ENCODE results near the gene CFAP251.

The CFAP251 gene

GRCh38 chr12:122013136-122013535, 94.7 kb downstream of the CFAP251 start:
- DNase-seq (ENCODE audit: low spot score) (no peak), ATAC-seq (ENCODE audit: low read depth) (no peak)
- Histone ChIP-seq H3K4me1 (ENCODE audit: insufficient read depth, poor library complexity, severe bottlenecking) (no peaks in the 10 kb centered on the region), H3K27me3 (ENCODE audit: insufficient read depth, poor library complexity, severe bottlenecking) (no peaks in the 10 kb centered on the region), H3K36me3 (ENCODE audit: low read depth) (no peaks in the 10 kb centered on the region), H3K4me3 (ENCODE audit: severe bottlenecking) (no peak overlapping the region), H3K9me3 (ENCODE audit: severe bottlenecking) (no peaks in the 10 kb centered on the region), H3K27ac (ENCODE audit: poor library complexity, severe bottlenecking) (no peak overlapping the region)
- TF ChIP-seq CTCF (IDR thresholded peaks at IDR 0.05; ENCODE audit: poor library complexity, severe bottlenecking): no peak

- ATAC-seq (ENCODE audit: low read depth) (no peak), DNase-seq (ENCODE audit: low spot score) (no peak)
- Histone ChIP-seq H3K9me3 (ENCODE audit: severe bottlenecking) (no peaks in the 10 kb centered on the region), H3K36me3 (ENCODE audit: low read depth) (no peaks in the 10 kb centered on the region), H3K4me3 (ENCODE audit: severe bottlenecking) (no peak overlapping the region), H3K4me1 (ENCODE audit: insufficient read depth, poor library complexity, severe bottlenecking) (no peaks in the 10 kb centered on the region), H3K27me3 (ENCODE audit: insufficient read depth, poor library complexity, severe bottlenecking) (no peaks in the 10 kb centered on the region), H3K27ac (ENCODE audit: poor library complexity, severe bottlenecking) (no peak overlapping the region)
- TF ChIP-seq CTCF (IDR thresholded peaks at IDR 0.05; ENCODE audit: poor library complexity, severe bottlenecking): no peak
Measured at GRCh38 chr12:122013791-122014590, 95.6 kb downstream of the CFAP251 start.

- Histone ChIP-seq H3K4me1 (ENCODE audit: insufficient read depth, poor library complexity, severe bottlenecking) (no peaks in the 10 kb centered on the region), H3K27me3 (ENCODE audit: insufficient read depth, poor library complexity, severe bottlenecking) (no peaks in the 10 kb centered on the region), H3K27ac (ENCODE audit: poor library complexity, severe bottlenecking) (no peak overlapping the region), H3K9me3 (ENCODE audit: severe bottlenecking) (no peaks in the 10 kb centered on the region), H3K4me3 (ENCODE audit: severe bottlenecking) (no peak overlapping the region), H3K36me3 (ENCODE audit: low read depth) (no peaks in the 10 kb centered on the region)
- DNase-seq (ENCODE audit: low spot score) (no peak), ATAC-seq (ENCODE audit: low read depth) (no peak)
- TF ChIP-seq CTCF (IDR thresholded peaks at IDR 0.05; ENCODE audit: poor library complexity, severe bottlenecking): no peak
Measured at GRCh38 chr12:122014781-122015180, 96.4 kb downstream of the CFAP251 start.

- H3K27ac ChIP-seq (ENCODE audit: poor library complexity, severe bottlenecking): no peak overlapping the region
- no peak overlapping the region for H3K4me3 ChIP-seq (ENCODE audit: severe bottlenecking)
- no peaks in the 10 kb centered on the region for H3K27me3 ChIP-seq (ENCODE audit: insufficient read depth, poor library complexity, severe bottlenecking)
- ATAC-seq (ENCODE audit: low read depth) (no peak), DNase-seq (ENCODE audit: low spot score) (no peak)
- TF ChIP-seq CTCF (IDR thresholded peaks at IDR 0.05; ENCODE audit: poor library complexity, severe bottlenecking): no peak
- no peaks in the 10 kb centered on the region for H3K9me3 ChIP-seq (ENCODE audit: severe bottlenecking)
- H3K4me1 ChIP-seq (ENCODE audit: insufficient read depth, poor library complexity, severe bottlenecking): peaks cover 6% of the 10 kb centered on the region
- no peaks in the 10 kb centered on the region for H3K36me3 ChIP-seq (ENCODE audit: low read depth)
Measured at GRCh38 chr12:122018457-122018856, 100.1 kb downstream of the CFAP251 start.

GRCh38 chr12:122018937-122019336, 100.5 kb downstream of the CFAP251 start:
- Histone ChIP-seq H3K4me3 (ENCODE audit: severe bottlenecking) (no peak overlapping the region), H3K4me1 (ENCODE audit: insufficient read depth, poor library complexity, severe bottlenecking) (peaks cover 7% of the 10 kb centered on the region), H3K27me3 (ENCODE audit: insufficient read depth, poor library complexity, severe bottlenecking) (no peaks in the 10 kb centered on the region), H3K9me3 (ENCODE audit: severe bottlenecking) (no peaks in the 10 kb centered on the region), H3K27ac (ENCODE audit: poor library complexity, severe bottlenecking) (no peak overlapping the region), H3K36me3 (ENCODE audit: low read depth) (no peaks in the 10 kb centered on the region)
- TF ChIP-seq CTCF (IDR thresholded peaks at IDR 0.05; ENCODE audit: poor library complexity, severe bottlenecking): no peak
- no peak for ATAC-seq (ENCODE audit: low read depth)
- no peak for DNase-seq (ENCODE audit: low spot score)
